Loucy (cell line): ENCODE data around the gene AGPAT3.

ENCODE experiments used
- H2AFZ ChIP-seq: fragments of 200-600 bp; sonication (generic); 2 replicates; pipeline ENCODE4 v1.6.0; 2016; ENCODE audit warnings: antibody characterized with exemption, mild to moderate bottlenecking, low read length, moderate library complexity
- H3F3A ChIP-seq: fragments of 200-600 bp; 2 replicates; pipeline ENCODE4 v1.6.0; 2016; ENCODE audit warnings: antibody characterized with exemption, low read depth, mild to moderate bottlenecking
- H3K27me3 ChIP-seq: fragments of 200-600 bp; sonication (generic); 2 replicates; pipeline ENCODE4 v1.6.1; 2014; ENCODE audit warnings: low read length, mild to moderate bottlenecking; ENCODE audit not compliant: insufficient read depth, poor library complexity, severe bottlenecking
- H3K36me3 ChIP-seq: fragments of 200-600 bp; sonication (generic); 2 replicates; pipeline ENCODE4 v1.6.1; 2016; ENCODE audit warnings: low read length; ENCODE audit not compliant: insufficient read depth
- H3K4me1 ChIP-seq: fragments of 200-600 bp; sonication (generic); 2 replicates; pipeline ENCODE4 v1.5.1; 2014; ENCODE audit warnings: low read length, mild to moderate bottlenecking; ENCODE audit not compliant: insufficient read depth, poor library complexity, severe bottlenecking
- H3K4me2 ChIP-seq: fragments of 200-600 bp; sonication (generic); 2 replicates; pipeline ENCODE4 v1.6.0; 2014; ENCODE audit warnings: antibody characterized with exemption, low read length, low read depth, mild to moderate bottlenecking; ENCODE audit not compliant: poor library complexity, severe bottlenecking
- H3K4me3 ChIP-seq: fragments of 200-600 bp; sonication (generic); 2 replicates; pipeline ENCODE4 v1.5.1; 2014; ENCODE audit warnings: low read length, mild to moderate bottlenecking, mixed read lengths; ENCODE audit not compliant: poor library complexity, severe bottlenecking
- H3K79me2 ChIP-seq: fragments of 200-600 bp; sonication (generic); 2 replicates; pipeline ENCODE4 v1.6.1; 2014; ENCODE audit warnings: low read length; ENCODE audit not compliant: insufficient read depth
- H3K9ac ChIP-seq: fragments of 200-600 bp; sonication (generic); 2 replicates; pipeline ENCODE4 v1.6.0; 2014; ENCODE audit warnings: mild to moderate bottlenecking, low read depth, low read length, moderate library complexity; ENCODE audit not compliant: poor library complexity, severe bottlenecking
- H3K9me2 ChIP-seq: fragments of 200-600 bp; sonication (generic); replicated peaks from 2 replicates; pipeline ENCODE4 v1.6.1; 2016; ENCODE audit warnings: low read depth, low read length, mixed read lengths
- H3K9me3 ChIP-seq: fragments of 200-600 bp; sonication (generic); 2 replicates; pipeline ENCODE4 v1.6.1; 2014; ENCODE audit warnings: mild to moderate bottlenecking, antibody characterized with exemption, low read length, low read depth; ENCODE audit not compliant: insufficient read depth
- H4K20me1 ChIP-seq: fragments of 200-600 bp; sonication (generic); 2 replicates; pipeline ENCODE4 v1.6.0; 2014; ENCODE audit warnings: antibody characterized with exemption, low read length, mild to moderate bottlenecking; ENCODE audit not compliant: insufficient read depth, poor library complexity, severe bottlenecking
- CTCF ChIP-seq: fragments of 200-600 bp; sonication (generic); conservative IDR thresholded peaks from 2 replicates; pipeline ENCODE4 v1.5.1; 2014; ENCODE audit warnings: mild to moderate bottlenecking, antibody characterized with exemption, low read length
- EZH2phosphoT487 ChIP-seq: fragments of 200-600 bp; IDR thresholded peaks from 2 replicates; pipeline ENCODE4 v1.6.1; 2018; ENCODE audit warnings: antibody characterized with exemption, mild to moderate bottlenecking, moderate library complexity, borderline replicate concordance

AGPAT3 gene

GRCh38 chr21:43988016-43988415 lies 123.0 kb downstream of the AGPAT3 start:
- no peak for TF ChIP-seq CTCF
- TF ChIP-seq EZH2phosphoT487 = no peak
- no peak overlapping the region for H2AFZ ChIP-seq
- no peaks in the 10 kb centered on the region for H3K27me3 ChIP-seq
- H3K9me3 ChIP-seq = no peaks in the 10 kb centered on the region
- no peaks in the 10 kb centered on the region for H3K79me2 ChIP-seq
- H3K4me1 ChIP-seq = peaks cover 1% of the 10 kb centered on the region
- no peaks in the 10 kb centered on the region for H3K36me3 ChIP-seq
- H3F3A ChIP-seq = no peaks in the 10 kb centered on the region
- H3K9ac ChIP-seq = no peak overlapping the region
- H3K9me2 ChIP-seq = no peaks in the 10 kb centered on the region
- H3K4me2 ChIP-seq = no peak overlapping the region
- no peaks in the 10 kb centered on the region for H4K20me1 ChIP-seq
- H3K4me3 ChIP-seq = no peak overlapping the region

- Histone ChIP-seq H2AFZ (no peak overlapping the region), H3F3A (no peaks in the 10 kb centered on the region), H3K36me3 (no peaks in the 10 kb centered on the region), H3K9me3 (no peaks in the 10 kb centered on the region), H3K9ac (no peak overlapping the region), H3K27me3 (no peaks in the 10 kb centered on the region), H4K20me1 (no peaks in the 10 kb centered on the region), H3K4me3 (no peak overlapping the region), H3K4me1 (no peaks in the 10 kb centered on the region), H3K79me2 (no peaks in the 10 kb centered on the region), H3K4me2 (no peak overlapping the region), H3K9me2 (no peaks in the 10 kb centered on the region)
- TF ChIP-seq CTCF = no peak
- no peak for TF ChIP-seq EZH2phosphoT487
Measured at GRCh38 chr21:43988506-43989230, 123.6 kb downstream of the AGPAT3 start.

- Histone ChIP-seq H3K9ac (no peak overlapping the region), H3F3A (no peaks in the 10 kb centered on the region), H3K36me3 (no peaks in the 10 kb centered on the region), H2AFZ (no peak overlapping the region), H3K4me3 (no peak overlapping the region), H4K20me1 (no peaks in the 10 kb centered on the region), H3K9me3 (no peaks in the 10 kb centered on the region), H3K79me2 (no peaks in the 10 kb centered on the region), H3K4me1 (no peaks in the 10 kb centered on the region), H3K9me2 (no peaks in the 10 kb centered on the region), H3K4me2 (no peak overlapping the region), H3K27me3 (no peaks in the 10 kb centered on the region)
- TF ChIP-seq CTCF = no peak
- no peak for TF ChIP-seq EZH2phosphoT487
Measured at GRCh38 chr21:43989401-43989800, 124.4 kb downstream of the AGPAT3 start.
